ENCODE measurements around the gene IL1F10. TPM values are rescaled to one million over a fixed set of nuclear protein-coding genes. Genes with fewer than 3 reads are reported as not detected.

IL1F10 gene
- total and polyA plus RNA-seq, 2 experiments from 2014 or later = not detected

- Histone ChIP-seq H3K36me3 (replicated peaks; ENCODE audit: insufficient read depth, low read depth) (no peaks in the 10 kb centered on the region), H3K4me3 (no peak overlapping the region), H3K4me1 (ENCODE audit: insufficient read depth) (peaks cover 9% of the 10 kb centered on the region), H4K20me1 (ENCODE audit: insufficient read depth, poor library complexity, severe bottlenecking) (no peaks in the 10 kb centered on the region), H3K9me3 (ENCODE audit: low read depth) (no peaks in the 10 kb centered on the region), H3K4me2 (no peak overlapping the region), H3K27me3 (no peaks in the 10 kb centered on the region), H3K79me2 (no peaks in the 10 kb centered on the region), H3K27ac (peak overlapping the region; percentile 42), H2AFZ (no peak overlapping the region), H3K9me2 (replicated peaks; ENCODE audit: insufficient read depth) (no peaks in the 10 kb centered on the region)
- 68% methylated on average over 9 of the region's 9 CpGs for WGBS (ENCODE audit: low lambda C conversion rate, missing lambda C conversion rate)
- TF ChIP-seq EZH2 (IDR thresholded peaks at IDR 0.05; ENCODE audit: borderline replicate concordance) (no peak), CTCF (IDR thresholded peaks at IDR 0.05; ENCODE audit: poor library complexity) (no peak), EZH2phosphoT487 (IDR thresholded peaks at IDR 0.05; ENCODE audit: low read depth, severe bottlenecking, unreplicated experiment) (no peak)
- DNase-seq (ENCODE audit: low spot score) = peak; percentile 68
Measured at GRCh38 chr2:113117541-113118262, 49.9 kb downstream of the IL1F10 start.

- Histone ChIP-seq H2AFZ (no peak overlapping the region), H4K20me1 (ENCODE audit: insufficient read depth, poor library complexity, severe bottlenecking) (no peaks in the 10 kb centered on the region), H3K79me2 (no peaks in the 10 kb centered on the region), H3K4me3 (no peak overlapping the region), H3K9me3 (ENCODE audit: low read depth) (no peaks in the 10 kb centered on the region), H3K27ac (peak overlapping the region; percentile 42), H3K27me3 (no peaks in the 10 kb centered on the region), H3K4me1 (ENCODE audit: insufficient read depth) (peaks cover 9% of the 10 kb centered on the region), H3K4me2 (no peak overlapping the region), H3K36me3 (replicated peaks; ENCODE audit: insufficient read depth, low read depth) (no peaks in the 10 kb centered on the region), H3K9me2 (replicated peaks; ENCODE audit: insufficient read depth) (no peaks in the 10 kb centered on the region)
- WGBS (ENCODE audit: low lambda C conversion rate, missing lambda C conversion rate) = 100% methylated on average over 2 of the region's 2 CpGs
- TF ChIP-seq EZH2phosphoT487 (IDR thresholded peaks at IDR 0.05; ENCODE audit: low read depth, severe bottlenecking, unreplicated experiment) (no peak), EZH2 (IDR thresholded peaks at IDR 0.05; ENCODE audit: borderline replicate concordance) (no peak), CTCF (IDR thresholded peaks at IDR 0.05; ENCODE audit: poor library complexity) (no peak)
- no peak for DNase-seq (ENCODE audit: low spot score)
Measured at GRCh38 chr2:113118263-113118657, 50.5 kb downstream of the IL1F10 start.

- Histone ChIP-seq H3K4me3 (no peak overlapping the region), H3K36me3 (replicated peaks; ENCODE audit: insufficient read depth, low read depth) (no peaks in the 10 kb centered on the region), H3K9me2 (replicated peaks; ENCODE audit: insufficient read depth) (no peaks in the 10 kb centered on the region), H3K79me2 (no peaks in the 10 kb centered on the region), H3K4me1 (ENCODE audit: insufficient read depth) (peaks cover 9% of the 10 kb centered on the region), H3K27ac (no peak overlapping the region), H2AFZ (no peak overlapping the region), H3K27me3 (no peaks in the 10 kb centered on the region), H3K9me3 (ENCODE audit: low read depth) (no peaks in the 10 kb centered on the region), H3K4me2 (no peak overlapping the region), H4K20me1 (ENCODE audit: insufficient read depth, poor library complexity, severe bottlenecking) (no peaks in the 10 kb centered on the region)
- 85% methylated on average over 2 of the region's 2 CpGs for WGBS (ENCODE audit: low lambda C conversion rate, missing lambda C conversion rate)
- TF ChIP-seq EZH2 (IDR thresholded peaks at IDR 0.05; ENCODE audit: borderline replicate concordance) = no peak
- no peak for DNase-seq (ENCODE audit: low spot score)
Measured at GRCh38 chr2:113119111-113119510, 51.3 kb downstream of the IL1F10 start.

GRCh38 chr2:113120861-113121260 lies 53.1 kb downstream of the IL1F10 start:
- no peaks in the 10 kb centered on the region for H3K9me3 ChIP-seq (ENCODE audit: low read depth)
- no peak overlapping the region for H3K4me2 ChIP-seq
- H3K79me2 ChIP-seq = no peaks in the 10 kb centered on the region
- peaks cover 9% of the 10 kb centered on the region for H3K4me1 ChIP-seq (ENCODE audit: insufficient read depth)
- H2AFZ ChIP-seq = no peak overlapping the region
- no peaks in the 10 kb centered on the region for H3K9me2 ChIP-seq (replicated peaks; ENCODE audit: insufficient read depth)
- no peaks in the 10 kb centered on the region for H3K36me3 ChIP-seq (replicated peaks; ENCODE audit: insufficient read depth, low read depth)
- DNase-seq (ENCODE audit: low spot score) = no peak
- 63% methylated on average over 3 of the region's 3 CpGs for WGBS (ENCODE audit: low lambda C conversion rate, missing lambda C conversion rate)
- H3K27me3 ChIP-seq = no peaks in the 10 kb centered on the region
- H3K4me3 ChIP-seq = no peak overlapping the region
- no peaks in the 10 kb centered on the region for H4K20me1 ChIP-seq (ENCODE audit: insufficient read depth, poor library complexity, severe bottlenecking)
- H3K27ac ChIP-seq = no peak overlapping the region
- no peak for TF ChIP-seq EZH2phosphoT487 (IDR thresholded peaks at IDR 0.05; ENCODE audit: low read depth, severe bottlenecking, unreplicated experiment)
- TF ChIP-seq EZH2 (IDR thresholded peaks at IDR 0.05; ENCODE audit: borderline replicate concordance) = no peak
- no peak for TF ChIP-seq CTCF (IDR thresholded peaks at IDR 0.05; ENCODE audit: poor library complexity)

All from hepatocyte (in vitro differentiated cells).